Liver (tissue), 9 donors: ENCODE data around the gene APBA2. TPM values are rescaled to one million over a fixed set of nuclear protein-coding genes. Genes with fewer than 3 reads are reported as not detected.
"Not testable (repeated sequence)": the region's sequence is repeated elsewhere in the genome, so short reads cannot be mapped to it uniquely, and the experiment has no call there.

Source experiments
- DNase-seq: peaks from one replicate; pipeline ENCODE4 v3.0.0-alpha.2; 2017; ENCODE audit warnings: low spot score
- H3K27ac ChIP-seq, 2 donors: one replicate each; pipeline ENCODE4 v1.7.0; 2013; ENCODE audit warnings: inconsistent platforms in 2 of 2, low read length in 2 of 2, control low read depth in 1 of 2, low read depth in 1 of 2, mild to moderate bottlenecking in 1 of 2
- H3K27me3 ChIP-seq, 4 donors: one replicate each; pipeline versions ENCODE4 v1.6.1 to v1.7.0; 2013; ENCODE audit warnings: low read length in 3 of 4, inconsistent platforms in 1 of 4, mild to moderate bottlenecking in 1 of 4, moderate library complexity in 1 of 4; ENCODE audit not compliant: control insufficient read depth in 4 of 4, insufficient read depth in 4 of 4
- H3K36me3 ChIP-seq, 4 donors: one replicate each; pipeline versions ENCODE4 v1.6.1 to v1.7.0; 2013; ENCODE audit warnings: low read length in 3 of 4, mild to moderate bottlenecking in 3 of 4, low read depth in 1 of 4, moderate library complexity in 1 of 4; ENCODE audit not compliant: control insufficient read depth in 4 of 4, insufficient read depth in 3 of 4
- H3K4me1 ChIP-seq, 4 donors: one replicate each; pipeline versions ENCODE4 v1.6.1 to v1.7.0; 2013; ENCODE audit warnings: low read length in 3 of 4, mild to moderate bottlenecking in 3 of 4, moderate library complexity in 1 of 4; ENCODE audit not compliant: control insufficient read depth in 4 of 4, insufficient read depth in 4 of 4
- H3K4me3 ChIP-seq, 3 donors: one replicate each; pipeline versions ENCODE4 v1.6.1 to v1.7.0; 2013; ENCODE audit warnings: low read length in 3 of 3, control low read depth in 1 of 3, low read depth in 1 of 3, mild to moderate bottlenecking in 1 of 3
- H3K9ac ChIP-seq, 2 donors: one replicate each; pipeline ENCODE4 v1.7.0; 2013; ENCODE audit warnings: low read length in 2 of 2, mild to moderate bottlenecking in 2 of 2, moderate library complexity in 2 of 2, control low read depth in 1 of 2, low read depth in 1 of 2
- H3K9me3 ChIP-seq, 4 donors: one replicate each; pipeline versions ENCODE4 v1.6.1 to v1.7.0; 2013; ENCODE audit warnings: low read length in 3 of 4; ENCODE audit not compliant: control insufficient read depth in 4 of 4
- EGR1 ChIP-seq, 2 donors: IDR thresholded peaks; 2 replicates each; pipeline ENCODE4 v1.6.1; 2016 to 2018; ENCODE audit warnings: antibody characterized with exemption in 2 of 2, low read depth in 2 of 2
- RAD21 ChIP-seq, 2 donors: IDR thresholded peaks; 2 replicates each; pipeline ENCODE4 v1.6.1; 2016; ENCODE audit warnings: antibody characterized with exemption in 2 of 2, mild to moderate bottlenecking in 2 of 2
- TAF1 ChIP-seq: conservative IDR thresholded peaks from 2 replicates; pipeline ENCODE4 v1.6.1; 2016; ENCODE audit warnings: antibody characterized with exemption, mild to moderate bottlenecking
- WGBS: extraction: QIAGEN DNeasy Blood & Tissue Kit; methylation state at CpG from one replicate; pipeline ENCODE4 v1.1.7; 2013; 5-methylcytosine and 5-hydroxymethylcytosine counted together
- polyA plus RNA-seq, 2 donors: library from polyadenylated mRNA; stranded (reverse) in 1 of 2; unstranded in 1 of 2; fragments of 200-250 nt in 1 of 2; fragments of >200 nt in 1 of 2; fragmentation: Nextera tagmentation in 1 of 2; extraction: Ambion mirVana in 1 of 2; gene quantifications; one replicate each; pipeline versions ENCODE4 v1.2.1 to v1.2.3, GENCODE V29; 2013 to 2015
- total RNA-seq, 2 donors: library from RNA; depleted of rRNA; stranded (reverse); fragments of >200 nt; gene quantifications; one replicate each; pipeline ENCODE4 v1.2.3, GENCODE V29; 2014
- TF ChIP-seq, protein P1 (sequence below): fragments of 150-350 bp; IDR thresholded peaks from 2 replicates; pipeline ENCODE4 v1.5.1; 2017; ENCODE audit warnings: improper control_type of control experiment, low read depth, low read length; ENCODE audit not compliant: missing input control
- TF ChIP-seq, protein P2 (sequence below): IDR thresholded peaks from 2 replicates; pipeline ENCODE4 v1.6.1; 2016; ENCODE audit warnings: antibody characterized with exemption
- donor health status: healthy.
- donor health status: healthy.
- donor health status: healthy.
- donor health status: healthy.
- donor health status: healthy.

APBA2 gene
- total and polyA plus RNA-seq, 4 donors: 0.38 to 2.9 (median 1.7) TPM

- DNase-seq: no peak
- H3K9ac ChIP-seq: no peak overlapping the region
- H3K4me1 ChIP-seq: no peaks in the 10 kb centered on the region
- TF ChIP-seq TAF1: no peak
- TF ChIP-seq, protein P1, sequence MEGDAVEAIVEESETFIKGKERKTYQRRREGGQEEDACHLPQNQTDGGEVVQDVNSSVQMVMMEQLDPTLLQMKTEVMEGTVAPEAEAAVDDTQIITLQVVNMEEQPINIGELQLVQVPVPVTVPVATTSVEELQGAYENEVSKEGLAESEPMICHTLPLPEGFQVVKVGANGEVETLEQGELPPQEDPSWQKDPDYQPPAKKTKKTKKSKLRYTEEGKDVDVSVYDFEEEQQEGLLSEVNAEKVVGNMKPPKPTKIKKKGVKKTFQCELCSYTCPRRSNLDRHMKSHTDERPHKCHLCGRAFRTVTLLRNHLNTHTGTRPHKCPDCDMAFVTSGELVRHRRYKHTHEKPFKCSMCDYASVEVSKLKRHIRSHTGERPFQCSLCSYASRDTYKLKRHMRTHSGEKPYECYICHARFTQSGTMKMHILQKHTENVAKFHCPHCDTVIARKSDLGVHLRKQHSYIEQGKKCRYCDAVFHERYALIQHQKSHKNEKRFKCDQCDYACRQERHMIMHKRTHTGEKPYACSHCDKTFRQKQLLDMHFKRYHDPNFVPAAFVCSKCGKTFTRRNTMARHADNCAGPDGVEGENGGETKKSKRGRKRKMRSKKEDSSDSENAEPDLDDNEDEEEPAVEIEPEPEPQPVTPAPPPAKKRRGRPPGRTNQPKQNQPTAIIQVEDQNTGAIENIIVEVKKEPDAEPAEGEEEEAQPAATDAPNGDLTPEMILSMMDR: no peak
- TF ChIP-seq RAD21 (IDR thresholded peaks at IDR 0.05): no peak
- TF ChIP-seq, protein P2, sequence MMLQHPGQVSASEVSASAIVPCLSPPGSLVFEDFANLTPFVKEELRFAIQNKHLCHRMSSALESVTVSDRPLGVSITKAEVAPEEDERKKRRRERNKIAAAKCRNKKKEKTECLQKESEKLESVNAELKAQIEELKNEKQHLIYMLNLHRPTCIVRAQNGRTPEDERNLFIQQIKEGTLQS: no peak
- no peaks in the 10 kb centered on the region for H3K27me3 ChIP-seq
- 95% methylated on average over 16 of the region's 16 CpGs for WGBS
- no peak overlapping the region for H3K27ac ChIP-seq
- H3K9me3 ChIP-seq: no peaks in the 10 kb centered on the region
- H3K36me3 ChIP-seq: no peaks in the 10 kb centered on the region
- H3K4me3 ChIP-seq: no peak overlapping the region
These were observed 215.7 kb downstream of the APBA2 start for GRCh38 chr15:29101491-29101890.

DNA sequence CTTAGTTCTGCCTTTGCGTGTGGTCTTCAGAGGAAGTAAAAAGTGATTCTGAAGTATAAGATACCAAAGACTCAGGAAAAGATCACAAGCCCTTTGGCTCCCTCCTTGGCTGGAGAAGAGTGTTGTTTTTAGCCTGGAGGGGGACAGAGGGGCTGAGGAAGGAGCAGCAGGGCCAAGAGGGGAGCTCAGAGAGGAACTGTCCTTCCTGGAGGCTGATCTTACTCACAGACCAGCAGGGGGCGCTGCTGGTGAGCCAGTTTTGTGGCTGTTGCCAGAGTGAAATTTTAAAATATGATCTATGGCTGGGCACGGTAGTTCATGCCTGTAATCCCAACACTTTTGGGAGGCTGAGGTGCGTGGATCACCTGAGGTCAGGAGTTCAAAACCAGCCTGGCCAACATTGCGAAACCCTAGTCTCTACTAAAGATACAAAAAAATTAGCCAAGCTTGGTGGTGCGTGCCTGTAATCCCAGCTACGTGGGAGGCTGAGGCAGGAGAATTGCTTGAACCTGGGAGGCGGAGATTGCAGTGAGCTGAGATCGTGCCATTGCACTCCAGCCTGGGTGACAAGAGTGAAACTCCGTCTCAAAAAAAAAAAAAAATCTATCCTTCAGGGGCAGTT lies 216.5 kb downstream of the APBA2 start:
- not testable (repeated sequence) for H3K9me3 ChIP-seq, H3K27ac ChIP-seq, H3K9ac ChIP-seq, H3K4me1 ChIP-seq, H3K27me3 ChIP-seq, H3K4me3 ChIP-seq, H3K36me3 ChIP-seq
- WGBS: 69% methylated on average over 10 of the region's 10 CpGs
- peak; percentile 52 for DNase-seq
- TF ChIP-seq, protein P1: peak; percentile 45
- TF ChIP-seq RAD21 (IDR thresholded peaks at IDR 0.05): peak in 1 of 2 donors; percentile 59

GRCh38 chr15:29102911-29103823 lies 217.4 kb downstream of the APBA2 start:
- WGBS: 48% methylated on average over 51 of the region's 51 CpGs
- no peaks in the 10 kb centered on the region for H3K9me3 ChIP-seq
- H3K36me3 ChIP-seq: no peaks in the 10 kb centered on the region
- H3K4me1 ChIP-seq: no peaks in the 10 kb centered on the region
- no peak overlapping the region for H3K27ac ChIP-seq
- no peak overlapping the region for H3K9ac ChIP-seq
- no peaks in the 10 kb centered on the region for H3K27me3 ChIP-seq
- DNase-seq: no peak
- no peak for TF ChIP-seq EGR1 (IDR thresholded peaks at IDR 0.05; ENCODE audit: low read depth in 2 of 2)
- TF ChIP-seq, protein P1: no peak
- peak overlapping the region in 1 of 3 donors; percentile 10 for H3K4me3 ChIP-seq
